K562 (cell line): Measurements from ENCODE around the gene TRIM31. TPM values are rescaled to one million over a fixed set of nuclear protein-coding genes. Genes with fewer than 3 reads are reported as not detected.

Experiments
- ARHGAP35 ChIP-seq: fragments of 450-650 bp; IDR thresholded peaks from 2 replicates; pipeline ENCODE4 v1.6.1; 2018; ENCODE audit not compliant: partially characterized antibody
- ATF3 ChIP-seq, 2 experiments: fragments of 450-650 bp in 1 of 2; sonication (generic) in 1 of 2; formaldehyde crosslinking in 1 of 2; IDR thresholded peaks in 1 of 2; conservative IDR thresholded peaks in 1 of 2; 2 replicates each; pipeline versions ENCODE4 v1.6.1 to v1.8.1; 2016 to 2023; ENCODE audit warnings: mild to moderate bottlenecking in 2 of 2, moderate library complexity in 2 of 2, inconsistent platforms in 1 of 2, missing genetic modification reagents in 1 of 2
- ATF4 ChIP-seq: fragments of 450-650 bp; formaldehyde crosslinking; IDR thresholded peaks from 2 replicates; pipeline ENCODE4 v1.4.0; 2022; ENCODE audit warnings: mild to moderate bottlenecking, moderate library complexity
- GMEB1 ChIP-seq: fragments of 250-450 bp; sonication (Bioruptor Pico); IDR thresholded peaks from 2 replicates; pipeline ENCODE4 v1.4.0; 2020; ENCODE audit warnings: mild to moderate bottlenecking
- HNRNPL ChIP-seq: fragments of 200-400 bp; formaldehyde crosslinking; IDR thresholded peaks from 2 replicates; pipeline ENCODE4 v1.6.1; 2017; ENCODE audit warnings: low read depth, mild to moderate bottlenecking, low read length
- MAFF ChIP-seq: IDR thresholded peaks from 2 replicates; pipeline ENCODE4 v1.6.1; 2012; ENCODE audit warnings: low read length, improper control_type of control experiment
- POLR2B ChIP-seq: fragments of 450-650 bp; IDR thresholded peaks from 2 replicates; pipeline ENCODE4 v1.6.1; 2018; ENCODE audit warnings: low read depth; ENCODE audit not compliant: partially characterized antibody
- RAD51 ChIP-seq: fragments of 450-650 bp; IDR thresholded peaks from 2 replicates; pipeline ENCODE4 v1.7.1; 2016; ENCODE audit warnings: low read depth, mild to moderate bottlenecking, borderline replicate concordance
- polyA plus RNA-seq, 8 experiments: library from polyadenylated mRNA; depleted of rRNA in 4 of 8; stranded (reverse) in 5 of 8; unstranded in 3 of 8; fragments of >200 nt; fragmentation: Nextera tagmentation in 2 of 8; fragmentation: Illumina TruSeq in 1 of 8; extraction: Ambion mirVana in 2 of 8; extraction: Trizol in 1 of 8; gene quantifications; 2 replicates each; pipeline versions ENCODE4 v1.2.1 to v1.2.3, GENCODE V29; 2011 to 2014; ENCODE audit warnings: inconsistent platforms in 1 of 8, missing spikeins in 1 of 8
- total RNA-seq, 7 experiments: library from RNA; depleted of rRNA in 6 of 7; stranded (reverse); fragments of >200 nt in 6 of 7; fragmentation: Illumina TruSeq in 2 of 7; extraction: Trizol in 2 of 7; gene quantifications; 2 replicates each; pipeline versions ENCODE4 v1.2.1 to v1.2.3, GENCODE V29; 2011 to 2021; ENCODE audit warnings: low replicate concordance in 1 of 7

The TRIM31 gene
- total and polyA plus RNA-seq, 9 of the 15 experiments (the other 6 are each of a cell fraction or from before 2014, with no cell fraction given), result not detected

- TF ChIP-seq ATF3 (IDR thresholded peaks at IDR 0.05), result no peak
- no peak for TF ChIP-seq ATF3 (CRISPR knock-in tag; conservative IDR thresholded peaks at IDR 0.05)
- TF ChIP-seq ATF4, result no peak
- no peak for TF ChIP-seq ARHGAP35
- TF ChIP-seq GMEB1, result no peak
- no peak for TF ChIP-seq MAFF
- no peak for TF ChIP-seq POLR2B
- TF ChIP-seq RAD51, result no peak
- TF ChIP-seq HNRNPL, result no peak
Observed at GRCh38 chr6:30113841-30114240, 951 bp upstream of the TRIM31 start (continued).
